ENCODE results near the gene ESYT3. TPM values are rescaled to one million over a fixed set of nuclear protein-coding genes. Genes with fewer than 3 reads are reported as not detected.

ESYT3 gene
- total and polyA plus RNA-seq, 2 of the 8 experiments (the other 6 are each of a cell fraction or from before 2014, with no cell fraction given) = 4.4 to 7.3 TPM

DNA sequence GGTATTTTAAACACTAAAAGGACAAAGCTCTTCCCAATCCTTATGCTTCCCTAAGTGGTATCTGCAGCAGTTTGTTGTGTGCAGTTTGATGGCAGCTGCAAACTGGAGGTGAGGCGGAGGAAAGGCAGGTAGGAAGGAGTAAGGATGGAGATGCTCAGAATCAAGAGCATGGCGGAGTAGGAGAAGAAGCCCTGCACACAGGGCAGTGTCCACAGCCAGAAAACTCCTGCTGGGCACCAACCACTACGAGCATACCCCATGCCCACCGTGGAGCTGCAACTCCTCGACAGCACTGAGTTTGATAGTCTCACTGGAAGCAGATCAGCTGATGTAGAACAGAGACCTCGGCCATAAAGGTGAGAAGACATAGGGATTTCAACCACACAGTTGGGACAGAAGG is 30.3 kb upstream of the ESYT3 start:
- POLR2A ChIA-PET (ENCODE audit: partially characterized antibody) = interaction anchor here (0.8 kb wide), 1 partner anchor 55 kb away, joined by 3 read pairs; no protein-coding TSS in a partner anchor
- CTCF ChIA-PET (ENCODE audit: partially characterized antibody) = interaction anchor here (0.5 to 6.6 kb wide), 7 partner anchors 9 to 385 kb away, joined by 3 to 25 read pairs (median 5); no protein-coding TSS in a partner anchor
- TF ChIP-seq RBBP5 (IDR thresholded peaks at IDR 0.05; ENCODE audit: borderline replicate concordance, low read depth, low read length) (no peak), SAP30 (IDR thresholded peaks at IDR 0.05; ENCODE audit: insufficient read depth, insufficient replicate concordance, low read length) (no peak), CHD2 (IDR thresholded peaks at IDR 0.05; ENCODE audit: low read length) (no peak)

More for the DNA sequence above, 30.3 kb upstream of the ESYT3 start:
- H2BK120ac ChIP-seq (replicated peaks; ENCODE audit: low read depth, low read length) = no peak overlapping the region
- no peak overlapping the region for H3K56ac ChIP-seq (replicated peaks; ENCODE audit: insufficient read length, low read depth, low read length)
- no peaks in the 10 kb centered on the region for H3K79me1 ChIP-seq (ENCODE audit: low read depth, low read length)
- H3K9ac ChIP-seq (replicated peaks in 1 of 4; ENCODE audit: extremely low read depth in 1 of 4, low read depth in 3 of 4, low read length in 3 of 4) = no peak overlapping the region
- no peak overlapping the region for H3K4ac ChIP-seq (replicated peaks; ENCODE audit: insufficient read length, low read depth, low read length)
- no peak overlapping the region for H2BK12ac ChIP-seq (ENCODE audit: low read depth, low read length)
- H4K5ac ChIP-seq (ENCODE audit: insufficient read length, low read depth, low read length) = no peak overlapping the region
- H4K8ac ChIP-seq (ENCODE audit: extremely low read depth, insufficient read depth, low read length) = no peak overlapping the region
- H4K91ac ChIP-seq (replicated peaks; ENCODE audit: insufficient read length, low read length) = no peak overlapping the region
- no peak overlapping the region for H3K4me2 ChIP-seq (ENCODE audit: insufficient read depth in 1 of 2, low read depth in 2 of 2, low read length in 2 of 2)
- H2AFZ ChIP-seq (ENCODE audit: low read length) = no peak overlapping the region
- H3K23ac ChIP-seq (ENCODE audit: insufficient read length) = no peak overlapping the region
- no peaks in the 10 kb centered on the region for H3K79me2 ChIP-seq (ENCODE audit: control insufficient read depth in 1 of 2, insufficient read depth in 2 of 2, low read length in 2 of 2)
- peaks cover 5 to 18% (median 12%) of the 10 kb centered on the region in 4 experiments for H3K4me1 ChIP-seq (replicated peaks in 1 of 4; ENCODE audit: control insufficient read depth in 3 of 4, insufficient read depth in 4 of 4, low read length in 3 of 4)
- no peak for DNase-seq (ENCODE audit: low read depth in 1 of 2, low spot score in 2 of 2)
- H3K4me3 ChIP-seq (ENCODE audit: extremely low read depth in 1 of 4, insufficient read depth in 2 of 4, low read depth in 3 of 4, low read length in 4 of 4) = no peak overlapping the region
- no peak overlapping the region for H2AK5ac ChIP-seq (ENCODE audit: low read depth, low read length)
- H3K27ac ChIP-seq (ENCODE audit: low read depth, low read length) = no peak overlapping the region
- H3K14ac ChIP-seq (ENCODE audit: insufficient read length) = no peak overlapping the region
- H2BK5ac ChIP-seq (ENCODE audit: low read depth, low read length) = no peak overlapping the region
- no peaks in the 10 kb centered on the region for H3K23me2 ChIP-seq (ENCODE audit: low read depth, low read length)
- H4K20me1 ChIP-seq (replicated peaks in 1 of 2; ENCODE audit: control insufficient read depth in 1 of 2, insufficient read depth in 2 of 2, low read length in 2 of 2) = no peaks in the 10 kb centered on the region
- peaks cover 0 to 8% (median 4%) of the 10 kb centered on the region in 4 experiments; a peak in 1 of 8 replicates for H3K36me3 ChIP-seq (ENCODE audit: control insufficient read depth in 2 of 4, insufficient read depth in 4 of 4, low read length in 3 of 4)
- 91% methylated on average over 6 of the region's 6 CpGs; no CpG with 5 or more reads in 1 of the 2 experiments for WGBS, 2 experiments (ENCODE audit: extremely low coverage in 1 of 2, insufficient coverage in 1 of 2, insufficient read length in 1 of 2, insufficient replicate concordance in 2 of 2, low coverage in 1 of 2, low lambda C conversion rate in 2 of 2, missing lambda C conversion rate in 1 of 2)
- 0 out of 4 replicates have a peak, but pooled peaks cover 0 to 4% of the 10 kb centered on the region in 2 experiments for H3K9me3 ChIP-seq (ENCODE audit: insufficient read depth in 2 of 2, low read depth in 1 of 2, low read length in 1 of 2)
- H3K27me3 ChIP-seq (replicated peaks in 1 of 4; ENCODE audit: control insufficient read depth in 3 of 4, extremely low read depth in 1 of 4, insufficient read depth in 3 of 4, low read length in 3 of 4) = no peaks in the 10 kb centered on the region
- no peak overlapping the region for H2BK20ac ChIP-seq (ENCODE audit: low read length)
- no peak overlapping the region for H3K18ac ChIP-seq (ENCODE audit: extremely low read depth, low read length)
- no peak for FAIRE-seq
- H2BK15ac ChIP-seq (ENCODE audit: low read length) = no peak overlapping the region

Measured in H1 (cell line).